Activated naive CD8-positive, alpha-beta T cell treated with anti-CD3 and anti-CD28 coated beads, Interleukin-2, amount 10 ng/mL, durations not matched to agents 7 days and 5 days (primary cell): ENCODE results near the gene TOR1A. TPM values are rescaled to one million over a fixed set of nuclear protein-coding genes. Genes with fewer than 3 reads are reported as not detected.

Experiments used
- ATAC-seq: fragments of 150-1000 bp; cut with Tn5 transposase; one replicate; pipeline ENCODE4 v1.10.0; 2021; ENCODE audit warnings: low read depth, moderate library complexity
- POLR2A ChIA-PET: fragments of 350-600 bp; sonication (Branson Sonifier 250); formaldehyde crosslinking; loops from one replicate; lab custom pipeline; 2021; ENCODE audit warnings: antibody characterized with exemption; lab: Charles Lee
- DNase-seq: peaks from one replicate; pipeline ENCODE4 v3.0.0; 2021
- H3K27ac Mint-ChIP-seq: one replicate; pipeline ENCODE4 v1.8.0; 2022; ENCODE audit warnings: mild to moderate bottlenecking, mixed read lengths
- H3K27me3 Mint-ChIP-seq: one replicate; pipeline ENCODE4 v1.8.0; 2022; ENCODE audit warnings: mild to moderate bottlenecking, moderate library complexity, mixed read lengths
- H3K36me3 Mint-ChIP-seq: one replicate; pipeline ENCODE4 v1.8.0; 2021; ENCODE audit warnings: mild to moderate bottlenecking, mixed read lengths
- H3K4me1 Mint-ChIP-seq: one replicate; pipeline ENCODE4 v1.8.0; 2021; ENCODE audit warnings: mixed read lengths
- H3K4me3 Mint-ChIP-seq: one replicate; pipeline ENCODE4 v1.8.0; 2022; ENCODE audit warnings: mild to moderate bottlenecking, moderate library complexity, mixed read lengths
- H3K9me3 Mint-ChIP-seq: one replicate; pipeline ENCODE4 v1.8.0; 2021; ENCODE audit warnings: mixed read lengths
- total RNA-seq, 2 experiments: library from RNA; stranded (reverse); gene quantifications; one replicate each; pipeline ENCODE4 v1.2.3, GENCODE V29; 2021

Gene TOR1A
- total RNA-seq, 2 experiments from 2014 or later: 46.6 to 47.2 TPM

GRCh38 chr9:129848712-129849441, 24.9 kb upstream of the TOR1A start:
- peaks cover 39% of the 10 kb centered on the region for H3K4me1 Mint-ChIP-seq
- H3K27ac Mint-ChIP-seq: no peak overlapping the region

GRCh38 chr9:129845373-129845772, 21.4 kb upstream of the TOR1A start:
- H3K4me3 Mint-ChIP-seq: peak overlapping the region; percentile 0
- peaks cover 30% of the 10 kb centered on the region for H3K4me1 Mint-ChIP-seq
- peaks cover 13% of the 10 kb centered on the region for H3K36me3 Mint-ChIP-seq
- peak overlapping the region; percentile 72 for H3K27ac Mint-ChIP-seq
- no peak for ATAC-seq
- H3K9me3 Mint-ChIP-seq: no peaks in the 10 kb centered on the region
- no peak for DNase-seq
- POLR2A ChIA-PET: interaction anchor here (1.4 to 1.9 kb wide), 2 partner anchors 13 to 24 kb away, joined by 3 to 5 read pairs; no protein-coding TSS in a partner anchor
- H3K27me3 Mint-ChIP-seq: no peaks in the 10 kb centered on the region

More at GRCh38 chr9:129848712-129849441, 24.9 kb upstream of the TOR1A start:
- no peak for ATAC-seq
- Mint-ChIP-seq H3K9me3 (no peaks in the 10 kb centered on the region), H3K4me3 (no peak overlapping the region), H3K36me3 (peaks cover 35% of the 10 kb centered on the region), H3K27me3 (no peaks in the 10 kb centered on the region)
- DNase-seq: no peak
- POLR2A ChIA-PET: interaction anchor here (0.7 to 1.6 kb wide), 4 partner anchors 11 to 23 kb away, joined by 3 to 4 read pairs (median 3); no protein-coding TSS in a partner anchor

GRCh38 chr9:129841071-129841470, 17.1 kb upstream of the TOR1A start:
- DNase-seq (no peak), ATAC-seq (no peak)
- H3K27me3 Mint-ChIP-seq: no peaks in the 10 kb centered on the region
- no peaks in the 10 kb centered on the region for H3K9me3 Mint-ChIP-seq
- H3K27ac Mint-ChIP-seq: no peak overlapping the region
- peaks cover 57% of the 10 kb centered on the region for H3K4me1 Mint-ChIP-seq
- peaks cover 16% of the 10 kb centered on the region for H3K36me3 Mint-ChIP-seq
- POLR2A ChIA-PET: interaction anchor here (0.7 to 1.2 kb wide), 2 partner anchors 37 to 76 kb away, joined by 4 read pairs; no protein-coding TSS in a partner anchor
- H3K4me3 Mint-ChIP-seq: no peak overlapping the region

- ATAC-seq: no peak
Measured at GRCh38 chr9:129840034-129840433, 16.1 kb upstream of the TOR1A start.

GRCh38 chr9:129839324-129840023, 15.5 kb upstream of the TOR1A start:
- DNase-seq (no peak), ATAC-seq (no peak)
- Mint-ChIP-seq H3K4me1 (peaks cover 47% of the 10 kb centered on the region), H3K9me3 (no peaks in the 10 kb centered on the region), H3K4me3 (peak overlapping the region; percentile 81), H3K27ac (peak overlapping the region; percentile 95), H3K36me3 (peaks cover 16% of the 10 kb centered on the region), H3K27me3 (no peaks in the 10 kb centered on the region)
- POLR2A ChIA-PET: interaction anchor here (0.8 to 6.7 kb wide), 8 partner anchors 10 to 203 kb away, joined by 3 to 96 read pairs (median 3); partner anchors contain the start of gene FNBP1

More at GRCh38 chr9:129840034-129840433, 16.1 kb upstream of the TOR1A start:
- no peak for DNase-seq
- peak overlapping the region; percentile 95 for H3K27ac Mint-ChIP-seq
- H3K4me1 Mint-ChIP-seq: peaks cover 51% of the 10 kb centered on the region
- H3K27me3 Mint-ChIP-seq: no peaks in the 10 kb centered on the region
- H3K9me3 Mint-ChIP-seq: no peaks in the 10 kb centered on the region
- H3K4me3 Mint-ChIP-seq: peak overlapping the region; percentile 81
- H3K36me3 Mint-ChIP-seq: peaks cover 16% of the 10 kb centered on the region
- POLR2A ChIA-PET: interaction anchor here (1.2 to 6.7 kb wide), 2 partner anchors 27 to 36 kb away, joined by 4 to 96 read pairs; no protein-coding TSS in a partner anchor

- H3K27me3 Mint-ChIP-seq: no peaks in the 10 kb centered on the region
- peak overlapping the region; percentile 81 for H3K4me3 Mint-ChIP-seq
- DNase-seq (no peak), ATAC-seq (peak; percentile 24)
- POLR2A ChIA-PET: interaction anchor here (0.6 to 6.7 kb wide), 10 partner anchors 8 to 204 kb away, joined by 3 to 96 read pairs (median 3); partner anchors contain the start of gene FNBP1
- no peaks in the 10 kb centered on the region for H3K9me3 Mint-ChIP-seq
- peak overlapping the region; percentile 95 for H3K27ac Mint-ChIP-seq
- H3K36me3 Mint-ChIP-seq: peaks cover 20% of the 10 kb centered on the region
- peaks cover 54% of the 10 kb centered on the region for H3K4me1 Mint-ChIP-seq
Measured at GRCh38 chr9:129838707-129839259, 14.8 kb upstream of the TOR1A start.

- peaks cover 29% of the 10 kb centered on the region for H3K36me3 Mint-ChIP-seq
- POLR2A ChIA-PET: interaction anchor here (0.8 to 6.7 kb wide), 8 partner anchors 13 to 52 kb away, joined by 3 to 96 read pairs (median 5); no protein-coding TSS in a partner anchor
- no peak for ATAC-seq
Measured at GRCh38 chr9:129836311-129837007, 12.5 kb upstream of the TOR1A start.

GRCh38 chr9:129835860-129836223, 11.9 kb upstream of the TOR1A start:
- H3K9me3 Mint-ChIP-seq: no peaks in the 10 kb centered on the region
- H3K27me3 Mint-ChIP-seq: no peaks in the 10 kb centered on the region
- POLR2A ChIA-PET: interaction anchor here (0.8 to 6.7 kb wide), 8 partner anchors 9 to 53 kb away, joined by 3 to 96 read pairs (median 6); partner anchors contain the start of gene TOR1A
- H3K4me3 Mint-ChIP-seq: peak overlapping the region; percentile 95
- H3K27ac Mint-ChIP-seq: peak overlapping the region; percentile 94
- DNase-seq (no peak), ATAC-seq (peak; percentile 0)
- H3K36me3 Mint-ChIP-seq: peaks cover 30% of the 10 kb centered on the region
- peaks cover 49% of the 10 kb centered on the region for H3K4me1 Mint-ChIP-seq

More at GRCh38 chr9:129836311-129837007, 12.5 kb upstream of the TOR1A start:
- Mint-ChIP-seq H3K9me3 (no peaks in the 10 kb centered on the region), H3K4me3 (peak overlapping the region; percentile 95), H3K27me3 (no peaks in the 10 kb centered on the region), H3K27ac (peak overlapping the region; percentile 94), H3K4me1 (peaks cover 54% of the 10 kb centered on the region)
- peak; percentile 50 for DNase-seq

GRCh38 chr9:129835128-129835859, 11.4 kb upstream of the TOR1A start, which contains the start of the genes C9orf78 and USP20:
C9orf78 (minus strand) TSS chr9:129835275; CDS start chr9:129835221, 54 bp downstream.
USP20 (plus strand) TSS chr9:129835458; CDS start chr9:129852556, 17,098 bp downstream.
- ATAC-seq (peak; percentile 91), DNase-seq (peak; percentile 100)
- Mint-ChIP-seq H3K36me3 (peaks cover 30% of the 10 kb centered on the region), H3K4me3 (peak within 1 kb of the TSS; percentile 95), H3K9me3 (no peaks in the 10 kb centered on the region), H3K27me3 (no peaks in the 10 kb centered on the region), H3K27ac (peak within 1 kb of the TSS; percentile 96), H3K4me1 (peaks cover 49% of the 10 kb centered on the region)
- POLR2A ChIA-PET: interaction anchor here (0.6 to 6.7 kb wide), 19 partner anchors 9 to 216 kb away, joined by 3 to 96 read pairs (median 4); partner anchors contain the start of genes TOR1A and TOR1B

GRCh38 chr9:129834489-129835127, 10.7 kb upstream of the TOR1A start:
- H3K4me3 Mint-ChIP-seq: peak overlapping the region; percentile 94
- H3K36me3 Mint-ChIP-seq: peaks cover 30% of the 10 kb centered on the region
- H3K4me1 Mint-ChIP-seq: peaks cover 43% of the 10 kb centered on the region
- POLR2A ChIA-PET: interaction anchor here (0.6 to 6.7 kb wide), 14 partner anchors 10 to 217 kb away, joined by 3 to 96 read pairs (median 4); partner anchors contain the start of genes TOR1A and TOR1B
- peak; percentile 54 for DNase-seq
- H3K27me3 Mint-ChIP-seq: no peaks in the 10 kb centered on the region
- peak overlapping the region; percentile 96 for H3K27ac Mint-ChIP-seq
- peak; percentile 9 for ATAC-seq
- H3K9me3 Mint-ChIP-seq: no peaks in the 10 kb centered on the region

- Mint-ChIP-seq H3K36me3 (peaks cover 26% of the 10 kb centered on the region), H3K27me3 (no peaks in the 10 kb centered on the region), H3K9me3 (no peaks in the 10 kb centered on the region), H3K27ac (no peak overlapping the region), H3K4me3 (peak overlapping the region; percentile 63), H3K4me1 (peaks cover 31% of the 10 kb centered on the region)
- ATAC-seq (no peak), DNase-seq (no peak)
- POLR2A ChIA-PET: no interaction called here
Measured at GRCh38 chr9:129832982-129833381, 9.0 kb upstream of the TOR1A start.
